Gastroesophageal sphincter (tissue), 4 donors: ENCODE results near the gene TP53BP2. TPM values are rescaled to one million over a fixed set of nuclear protein-coding genes. Genes with fewer than 3 reads are reported as not detected.

Experiments
- ATAC-seq: fragments of 150-250 bp; one replicate; pipeline ENCODE4 v1.9.1; 2016; ENCODE audit warnings: mild to moderate bottlenecking, moderate library complexity
- H3K27ac ChIP-seq, 4 donors: fragments of 200-600 bp; sonication (generic) in 3 of 4; 1 replicate in 3 of 4; 2 replicates in 1 of 4; pipeline ENCODE4 v1.5.1; 2016 to 2019
- H3K27me3 ChIP-seq: fragments of 200-600 bp; sonication (generic); one replicate; pipeline ENCODE4 v1.5.1; 2019
- H3K36me3 ChIP-seq, 2 donors: fragments of 200-600 bp; sonication (generic); one replicate each; pipeline ENCODE4 v1.5.1; 2019; ENCODE audit warnings: control low read depth in 1 of 2
- H3K4me1 ChIP-seq, 3 donors: fragments of 200-600 bp; sonication (generic); 1 replicate in 2 of 3; 2 replicates in 1 of 3; pipeline ENCODE4 v1.5.1; 2016 to 2019; ENCODE audit warnings: control low read depth in 2 of 3
- H3K4me3 ChIP-seq, 2 donors: fragments of 200-600 bp; sonication (generic); one replicate each; pipeline ENCODE4 v1.5.1; 2019; ENCODE audit warnings: mild to moderate bottlenecking in 1 of 2, moderate library complexity in 1 of 2
- H3K9me3 ChIP-seq, 3 donors: fragments of 200-600 bp; sonication (generic); one replicate each; pipeline ENCODE4 v1.5.1; 2017 to 2019; ENCODE audit warnings: control low read depth in 2 of 3
- CTCF ChIP-seq, 4 experiments: fragments of 200-600 bp in 2 of 4; fragments of 450-650 bp in 2 of 4; sonication (generic) in 1 of 4; IDR thresholded peaks; one replicate each; pipeline ENCODE4 v1.5.1; 2017 to 2019; ENCODE audit warnings: antibody characterized with exemption in 4 of 4, mild to moderate bottlenecking in 2 of 4, moderate library complexity in 2 of 4
- EP300 ChIP-seq: sonication (generic); formaldehyde crosslinking; IDR thresholded peaks from one replicate; pipeline ENCODE4 v1.6.1; 2017; ENCODE audit warnings: antibody characterized with exemption, mild to moderate bottlenecking
- POLR2A ChIP-seq, 2 donors: fragments of 450-650 bp; IDR thresholded peaks; one replicate each; pipeline ENCODE4 v1.6.1; 2017; ENCODE audit warnings: antibody characterized with exemption in 2 of 2, mild to moderate bottlenecking in 2 of 2, moderate library complexity in 1 of 2
- POLR2AphosphoS5 ChIP-seq: sonication (generic); formaldehyde crosslinking; IDR thresholded peaks from one replicate; pipeline ENCODE4 v1.6.1; 2017; ENCODE audit warnings: antibody characterized with exemption
- WGBS, 2 donors: methylation state at CpG; one replicate each; pipeline ENCODE4 v1.1.5; 2018; ENCODE audit warnings: low coverage in 1 of 2; 5-methylcytosine and 5-hydroxymethylcytosine counted together
- total RNA-seq, 4 donors: library from RNA; depleted of rRNA; stranded (reverse); fragments of >200 nt; gene quantifications; one replicate each; pipeline ENCODE4 v1.1.0, GENCODE V29; 2016

Gene TP53BP2
- total RNA-seq, 4 donors from 2014 or later = 30.0 to 85.3 (median 52.3) TPM

- no peak overlapping the region for H3K4me3 ChIP-seq
- H3K9me3 ChIP-seq = no peaks in the 10 kb centered on the region
- WGBS, 2 donors = 59 to 65% methylated on average over 4 to 8 of the region's 8 CpGs
- H3K36me3 ChIP-seq = no peaks in the 10 kb centered on the region
- no peak for ATAC-seq
- H3K27me3 ChIP-seq = peaks cover 2% of the 10 kb centered on the region
- H3K27ac ChIP-seq = no peak overlapping the region
- H3K4me1 ChIP-seq = no peaks in the 10 kb centered on the region
- TF ChIP-seq EP300 (no peak), POLR2AphosphoS5 (no peak), POLR2A (IDR thresholded peaks at IDR 0.05) (no peak), CTCF (IDR thresholded peaks at IDR 0.05) (no peak)
These were observed 13.3 kb upstream of the TP53BP2 start for GRCh38 chr1:223859058-223859457.

DNA sequence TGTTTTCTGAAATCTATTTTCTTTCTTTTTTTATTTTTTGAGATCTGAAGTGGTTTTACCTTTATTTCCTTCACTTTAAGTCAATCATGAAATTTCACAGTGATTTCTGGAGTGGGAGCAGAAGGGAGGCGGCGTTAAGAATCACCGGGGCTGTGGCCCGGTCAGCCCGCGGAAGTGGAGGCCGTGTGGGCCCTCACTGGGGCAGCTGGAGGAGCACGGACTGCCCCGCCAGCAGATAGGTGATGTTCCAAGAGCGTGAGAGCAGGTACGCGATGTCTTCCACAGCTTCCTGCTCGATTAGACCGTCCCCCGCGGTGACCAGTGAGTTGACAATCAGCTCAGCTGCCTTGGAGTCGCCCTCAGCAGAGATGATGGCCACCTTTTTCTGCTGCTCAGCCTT, 10.6 kb upstream of the TP53BP2 start:
- Histone ChIP-seq H3K4me1 (no peaks in the 10 kb centered on the region), H3K27ac (no peak overlapping the region), H3K9me3 (no peaks in the 10 kb centered on the region), H3K27me3 (no peaks in the 10 kb centered on the region), H3K36me3 (no peaks in the 10 kb centered on the region), H3K4me3 (no peak overlapping the region)
- no peak for ATAC-seq
- TF ChIP-seq CTCF (IDR thresholded peaks at IDR 0.05) (no peak), POLR2AphosphoS5 (no peak), POLR2A (IDR thresholded peaks at IDR 0.05) (no peak)
- 91% methylated on average over 8 of the region's 17 CpGs; no CpG with 5 or more reads in 1 of the 2 donors for WGBS, 2 donors

DNA sequence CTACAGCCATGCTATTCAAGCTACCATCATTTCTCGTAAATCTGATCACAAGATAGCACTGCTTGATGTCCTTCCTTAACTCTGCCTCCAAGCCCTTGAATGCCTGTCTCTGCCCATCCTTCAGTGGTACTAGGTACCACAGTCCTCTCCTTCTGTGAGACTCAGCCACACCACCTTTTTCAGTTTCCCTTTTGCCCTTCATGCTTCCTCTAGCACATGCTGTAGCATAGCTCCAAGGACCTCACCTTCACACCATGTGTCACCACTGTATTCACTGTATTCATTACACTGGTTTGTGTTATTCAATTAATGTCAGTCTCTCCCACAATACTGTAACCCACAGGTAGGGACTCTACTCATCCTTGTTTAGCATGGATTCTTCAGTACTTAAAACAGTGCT, 8.0 kb upstream of the TP53BP2 start:
- Histone ChIP-seq H3K27me3 (no peaks in the 10 kb centered on the region), H3K4me3 (no peak overlapping the region), H3K36me3 (no peaks in the 10 kb centered on the region), H3K9me3 (no peaks in the 10 kb centered on the region), H3K27ac (no peak overlapping the region), H3K4me1 (no peaks in the 10 kb centered on the region)
- no peak for ATAC-seq
- TF ChIP-seq EP300 (no peak), CTCF (IDR thresholded peaks at IDR 0.05) (no peak), POLR2A (IDR thresholded peaks at IDR 0.05) (no peak), POLR2AphosphoS5 (no peak)
- 85 to 92% methylated on average over 1 of the region's 1 CpG for WGBS, 2 donors

DNA sequence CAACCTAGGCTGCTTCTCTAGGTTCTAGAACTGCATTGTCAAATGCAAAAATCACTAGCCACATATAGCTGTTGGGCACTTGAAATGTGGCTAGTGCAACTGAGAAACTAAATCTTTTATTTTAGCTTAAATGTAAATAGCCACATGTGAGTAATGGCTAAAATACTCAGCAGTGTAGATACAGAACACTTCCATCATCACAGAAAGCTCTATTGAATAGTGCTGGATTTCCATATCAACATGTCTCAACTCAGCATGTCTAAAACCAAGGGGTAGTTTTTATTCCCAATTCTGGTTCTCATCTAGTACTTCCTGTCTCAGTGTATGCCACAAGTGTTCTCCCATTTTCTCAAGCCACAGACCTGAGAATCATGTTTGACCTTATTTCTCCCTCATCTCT, 7.5 kb upstream of the TP53BP2 start:
- Histone ChIP-seq H3K27ac (no peak overlapping the region), H3K36me3 (no peaks in the 10 kb centered on the region), H3K4me3 (no peak overlapping the region), H3K9me3 (no peaks in the 10 kb centered on the region), H3K27me3 (no peaks in the 10 kb centered on the region), H3K4me1 (no peaks in the 10 kb centered on the region)
- TF ChIP-seq POLR2A (IDR thresholded peaks at IDR 0.05) = no peak
- no peak for TF ChIP-seq EP300
- TF ChIP-seq CTCF (IDR thresholded peaks at IDR 0.05) = no peak
- no peak for TF ChIP-seq POLR2AphosphoS5
- no peak for ATAC-seq

DNA sequence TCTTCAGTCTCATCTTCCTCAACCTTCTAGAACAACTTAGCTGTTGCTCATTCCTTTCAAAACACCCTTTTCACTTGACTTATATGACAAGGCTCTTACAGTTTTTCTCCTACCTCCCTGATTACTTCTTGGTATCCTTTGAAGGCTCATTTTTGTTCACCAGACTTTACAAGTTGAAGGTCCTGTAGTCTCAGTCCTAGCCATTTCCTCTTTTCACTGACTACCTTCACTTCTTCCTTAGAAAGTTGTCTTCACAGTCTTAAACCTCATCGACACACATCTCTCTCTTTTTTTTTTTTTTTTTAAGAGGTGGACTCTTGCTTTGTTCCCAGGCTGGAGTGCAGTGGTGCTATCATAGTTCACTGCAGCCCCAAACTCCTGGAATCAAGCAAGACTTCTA, 6.6 kb upstream of the TP53BP2 start:
- Histone ChIP-seq H3K4me1 (peaks cover 0 to 7% (median 0%) of the 10 kb centered on the region in 3 donors), H3K9me3 (no peaks in the 10 kb centered on the region), H3K27ac (no peak overlapping the region), H3K4me3 (no peak overlapping the region), H3K36me3 (no peaks in the 10 kb centered on the region), H3K27me3 (no peaks in the 10 kb centered on the region)
- TF ChIP-seq CTCF (IDR thresholded peaks at IDR 0.05) (no peak), POLR2A (IDR thresholded peaks at IDR 0.05) (no peak), POLR2AphosphoS5 (no peak), EP300 (no peak)
- ATAC-seq = no peak
- 80 to 83% methylated on average over 1 of the region's 1 CpG for WGBS, 2 donors
